WERI-Rb-1 (cell line): ENCODE measurements around the gene PDZD7.

ENCODE experiments used
- DNase-seq: peaks from one replicate; pipeline ENCODE4 v3.0.0-alpha.2; 2020
- H3K27ac ChIP-seq: fragments of 250-450 bp; sonication (Bioruptor Pico); 2 replicates; pipeline ENCODE4 v1.5.1; 2020; ENCODE audit warnings: mild to moderate bottlenecking, moderate library complexity
- H3K27me3 ChIP-seq: fragments of 250-450 bp; sonication (Bioruptor Pico); 2 replicates; pipeline ENCODE4 v1.5.1; 2021; ENCODE audit warnings: mild to moderate bottlenecking, low read depth, moderate library complexity; ENCODE audit not compliant: insufficient read depth, severe bottlenecking
- H3K36me3 ChIP-seq: fragments of 250-450 bp; sonication (Bioruptor Pico); 2 replicates; pipeline ENCODE4 v1.5.1; 2020; ENCODE audit warnings: mild to moderate bottlenecking, moderate library complexity
- H3K4me3 ChIP-seq: 2 replicates; pipeline ENCODE4 v1.5.1; 2011; ENCODE audit warnings: low read depth, mild to moderate bottlenecking, control low read depth, low read length
- H3K9me3 ChIP-seq: fragments of 250-450 bp; sonication (Bioruptor Pico); 2 replicates; pipeline ENCODE4 v1.5.1; 2021; ENCODE audit warnings: mild to moderate bottlenecking, moderate library complexity; ENCODE audit not compliant: severe bottlenecking
- TF ChIP-seq, protein P1 (sequence below): IDR thresholded peaks from 2 replicates; pipeline ENCODE4 v1.5.1; 2011; ENCODE audit warnings: low read depth, mild to moderate bottlenecking, control low read depth, inconsistent platforms, low read length

Gene PDZD7

GRCh38 chr10:100993986-100994708 lies 36.8 kb downstream of the PDZD7 start:
- peak overlapping the region; percentile 98 for H3K27ac ChIP-seq
- TF ChIP-seq, protein P1, sequence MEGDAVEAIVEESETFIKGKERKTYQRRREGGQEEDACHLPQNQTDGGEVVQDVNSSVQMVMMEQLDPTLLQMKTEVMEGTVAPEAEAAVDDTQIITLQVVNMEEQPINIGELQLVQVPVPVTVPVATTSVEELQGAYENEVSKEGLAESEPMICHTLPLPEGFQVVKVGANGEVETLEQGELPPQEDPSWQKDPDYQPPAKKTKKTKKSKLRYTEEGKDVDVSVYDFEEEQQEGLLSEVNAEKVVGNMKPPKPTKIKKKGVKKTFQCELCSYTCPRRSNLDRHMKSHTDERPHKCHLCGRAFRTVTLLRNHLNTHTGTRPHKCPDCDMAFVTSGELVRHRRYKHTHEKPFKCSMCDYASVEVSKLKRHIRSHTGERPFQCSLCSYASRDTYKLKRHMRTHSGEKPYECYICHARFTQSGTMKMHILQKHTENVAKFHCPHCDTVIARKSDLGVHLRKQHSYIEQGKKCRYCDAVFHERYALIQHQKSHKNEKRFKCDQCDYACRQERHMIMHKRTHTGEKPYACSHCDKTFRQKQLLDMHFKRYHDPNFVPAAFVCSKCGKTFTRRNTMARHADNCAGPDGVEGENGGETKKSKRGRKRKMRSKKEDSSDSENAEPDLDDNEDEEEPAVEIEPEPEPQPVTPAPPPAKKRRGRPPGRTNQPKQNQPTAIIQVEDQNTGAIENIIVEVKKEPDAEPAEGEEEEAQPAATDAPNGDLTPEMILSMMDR, result peak; percentile 53; the same call in 1 of the 2 replicates
- H3K27me3 ChIP-seq, result no peaks in the 10 kb centered on the region
- no peak overlapping the region for H3K4me3 ChIP-seq
- H3K36me3 ChIP-seq, result peaks cover 43% of the 10 kb centered on the region
- no peak for DNase-seq
- no peaks in the 10 kb centered on the region for H3K9me3 ChIP-seq

DNA sequence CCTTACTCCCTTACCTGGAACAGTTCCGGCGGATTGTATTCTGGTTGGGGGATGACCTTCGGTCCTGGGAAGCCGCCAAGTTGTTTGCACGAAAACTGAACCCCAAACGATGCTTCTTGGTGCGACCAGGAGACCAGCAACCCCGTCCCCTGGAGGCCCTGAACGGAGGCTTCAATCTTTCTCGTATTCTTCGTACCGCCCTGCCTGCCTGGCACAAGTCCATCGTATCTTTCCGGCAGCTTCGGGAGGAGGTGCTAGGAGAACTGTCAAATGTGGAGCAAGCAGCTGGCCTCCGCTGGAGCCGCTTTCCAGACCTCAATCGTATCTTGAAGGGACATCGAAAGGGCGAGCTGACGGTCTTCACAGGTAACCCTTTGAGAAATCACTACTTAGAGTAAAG lies 41.8 kb downstream of the PDZD7 start:
- Histone ChIP-seq H3K4me3 (no peak overlapping the region), H3K36me3 (peaks cover 63% of the 10 kb centered on the region), H3K27me3 (no peaks in the 10 kb centered on the region), H3K9me3 (no peaks in the 10 kb centered on the region), H3K27ac (no peak overlapping the region)
- no peak for DNase-seq
- TF ChIP-seq, protein P1, result no peak

DNA sequence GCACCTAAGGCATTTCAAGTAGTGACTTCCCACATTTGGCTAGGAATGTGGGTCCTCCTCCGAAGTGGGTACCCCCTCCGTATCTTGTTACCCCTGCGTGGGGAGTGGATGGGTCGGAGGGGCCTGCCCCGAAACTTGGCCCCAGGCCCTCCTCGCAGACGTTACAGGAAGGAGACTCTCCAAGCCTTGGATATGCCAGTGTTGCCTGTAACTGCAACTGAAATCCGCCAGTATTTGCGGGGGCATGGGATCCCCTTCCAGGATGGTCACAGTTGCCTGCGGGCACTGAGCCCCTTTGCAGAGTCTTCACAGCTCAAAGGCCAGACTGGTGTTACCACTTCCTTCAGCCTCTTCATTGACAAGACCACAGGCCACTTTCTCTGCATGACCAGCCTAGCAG lies 42.8 kb downstream of the PDZD7 start:
- peaks cover 54% of the 10 kb centered on the region for H3K36me3 ChIP-seq

GRCh38 chr10:100987685-100988049 lies 43.3 kb downstream of the PDZD7 start:
- Histone ChIP-seq H3K36me3 (peaks cover 52% of the 10 kb centered on the region), H3K27me3 (no peaks in the 10 kb centered on the region), H3K27ac (peak overlapping the region; percentile 86), H3K4me3 (peak overlapping the region; percentile 96), H3K9me3 (no peaks in the 10 kb centered on the region)
- DNase-seq, result no peak
- TF ChIP-seq, protein P1, result no peak

More for the DNA sequence above, 42.8 kb downstream of the PDZD7 start:
- no peak for DNase-seq
- Histone ChIP-seq H3K9me3 (no peaks in the 10 kb centered on the region), H3K27ac (no peak overlapping the region), H3K27me3 (no peaks in the 10 kb centered on the region), H3K4me3 (peak overlapping the region; percentile 96)
- TF ChIP-seq, protein P1, result no peak

DNA sequence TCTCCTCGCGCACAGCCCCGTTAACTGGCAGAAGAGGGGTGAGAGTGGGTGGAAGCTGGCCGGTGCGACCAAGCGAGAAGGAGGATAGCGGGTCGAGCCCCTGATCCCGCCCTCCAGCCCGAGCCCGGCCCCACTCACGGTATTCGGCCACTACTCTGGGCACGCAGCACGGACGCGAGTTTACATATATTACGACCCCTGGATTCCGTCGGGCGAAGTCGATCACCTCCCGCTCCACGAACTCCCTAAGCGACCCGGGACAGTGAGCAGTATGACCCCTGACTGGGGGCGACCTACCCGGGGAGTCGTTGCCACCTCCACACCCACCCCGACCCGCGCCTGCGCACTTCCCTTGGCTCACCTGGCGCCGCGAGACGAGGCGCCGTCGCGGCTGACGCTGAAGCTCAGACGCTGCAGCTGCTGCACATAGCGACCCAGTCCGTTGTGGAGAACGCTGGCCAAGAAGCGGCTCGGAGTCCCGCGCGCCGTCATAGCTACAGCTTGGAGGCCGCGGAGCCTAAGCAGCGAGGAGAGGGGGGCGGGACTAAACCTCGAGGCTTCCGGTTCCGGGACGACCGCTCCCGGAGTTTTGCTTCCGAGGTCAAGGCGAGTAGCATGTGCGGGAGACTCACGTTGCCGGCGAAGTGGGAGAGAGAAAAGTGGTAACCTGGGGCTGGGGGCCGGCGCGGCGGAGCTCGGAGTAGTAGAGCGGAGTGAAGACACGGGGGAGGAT lies 43.8 kb downstream of the PDZD7 start, which contains the start of the genes MRPL43 and TWNK:
TSS of gene MRPL43 (minus strand) at position 546 of the 733 bp plus-strand sequence. CDS start at position 492, 54 bp downstream.
TSS of gene TWNK (plus strand) at position 592 of the 733 bp plus-strand sequence. CDS start 668 bp downstream, outside the sequence.
- Histone ChIP-seq H3K9me3 (no peaks in the 10 kb centered on the region), H3K27me3 (no peaks in the 10 kb centered on the region), H3K36me3 (peaks cover 56% of the 10 kb centered on the region), H3K27ac (peak within 1 kb of the TSS; percentile 86), H3K4me3 (peak within 1 kb of the TSS; percentile 96)
- DNase-seq, result peak; percentile 83
- TF ChIP-seq, protein P1, result no peak
